HG02571 (cell line): Measurements from ENCODE around the gene CNIH4.
A peak's percentile ranks its signal among the peaks of the same experiment; 100 is the strongest.
"Not testable (repeated sequence)": the region's sequence is repeated elsewhere in the genome, so short reads cannot be mapped to it uniquely, and the experiment has no call there.

ENCODE experiments used
- ATAC-seq: cut with Tn5 transposase; IDR thresholded peaks from one replicate; pipeline ENCODE4 v1.9.1; 2021; ENCODE audit warnings: mild to moderate bottlenecking, moderate library complexity; ENCODE audit not compliant: unreplicated experiment

Gene CNIH4

DNA sequence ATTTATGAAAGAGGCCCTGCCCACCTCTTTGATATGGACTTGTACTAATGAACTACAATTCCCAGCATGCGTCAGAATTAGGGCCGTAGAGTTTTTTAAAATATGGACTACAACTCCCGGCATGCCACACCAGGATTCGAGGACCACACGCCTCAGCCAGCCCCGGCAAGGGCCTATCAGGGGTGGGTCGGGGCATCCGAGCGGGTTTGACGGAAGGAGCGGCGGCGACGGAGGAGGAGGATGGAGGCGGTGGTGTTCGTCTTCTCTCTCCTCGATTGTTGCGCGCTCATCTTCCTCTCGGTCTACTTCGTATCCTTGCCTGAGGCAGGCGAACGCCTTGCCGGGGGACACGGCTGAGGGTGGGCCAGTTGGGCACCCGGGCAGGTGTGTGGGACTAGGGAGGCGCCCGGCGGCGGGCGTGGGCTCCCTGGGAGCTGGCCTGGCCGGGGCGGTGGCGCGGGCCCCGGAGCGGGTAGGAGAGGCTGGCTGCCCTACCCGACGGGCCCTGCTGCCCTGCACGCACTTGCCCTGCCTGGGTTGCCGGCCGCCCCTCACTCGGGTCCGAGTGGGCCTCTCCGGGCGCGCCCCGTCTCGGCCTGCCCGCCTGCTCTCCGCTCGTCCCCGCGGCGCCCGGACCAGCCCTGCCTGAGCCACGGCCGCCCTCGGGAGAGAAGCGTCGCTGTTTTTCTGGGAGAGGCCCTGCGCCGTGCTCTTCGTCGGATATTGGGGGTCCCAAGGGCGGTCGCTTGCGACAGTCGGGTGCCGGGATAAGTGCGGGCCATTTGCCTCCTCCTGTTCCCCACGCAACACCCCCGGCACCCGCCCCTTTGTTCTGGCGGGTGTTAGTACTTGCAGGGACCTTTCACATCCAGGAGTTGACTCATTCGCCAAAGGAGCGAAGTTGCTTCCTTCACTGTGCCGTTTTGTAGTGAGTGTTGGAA is at the start of gene CNIH4:
CNIH4 (plus strand) TSS at position 195 of the 941 bp plus-strand sequence; CDS start at position 241, 46 bp downstream.
- peak; percentile 98 for ATAC-seq

GRCh38 chr1:224308064-224308463 is 48.6 kb upstream of the CNIH4 start:
- no peak for ATAC-seq

- ATAC-seq = not testable (repeated sequence)
Observed at GRCh38 chr1:224311503-224311902, 45.2 kb upstream of the CNIH4 start.

- ATAC-seq = no peak
Observed at GRCh38 chr1:224312025-224312424, 44.7 kb upstream of the CNIH4 start.

- no peak for ATAC-seq
Observed at GRCh38 chr1:224317383-224318045, 39.2 kb upstream of the CNIH4 start.

DNA sequence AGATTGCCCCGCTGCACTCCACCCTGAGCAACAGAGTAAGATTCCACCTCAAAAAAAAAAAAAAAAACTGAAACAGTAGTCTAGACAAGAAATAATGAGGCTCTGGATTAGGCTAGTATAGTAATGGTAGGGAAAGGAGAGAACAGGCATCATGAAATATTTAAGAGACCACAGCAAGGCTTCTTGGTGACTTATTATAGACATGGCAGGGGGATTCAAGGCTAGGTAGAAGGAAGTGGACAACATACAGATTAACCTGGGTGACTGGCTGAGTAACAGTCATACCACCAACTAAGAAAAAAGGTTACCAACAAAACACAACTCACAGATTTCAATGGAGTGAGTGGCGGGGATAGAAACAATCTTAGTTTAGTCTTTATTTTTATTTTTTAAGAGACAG is 35.0 kb upstream of the CNIH4 start:
- ATAC-seq = no peak

- no peak for ATAC-seq
Observed at GRCh38 chr1:224325959-224326358, 30.7 kb upstream of the CNIH4 start.

- no peak for ATAC-seq
Observed at GRCh38 chr1:224328644-224329043, 28.0 kb upstream of the CNIH4 start.

DNA sequence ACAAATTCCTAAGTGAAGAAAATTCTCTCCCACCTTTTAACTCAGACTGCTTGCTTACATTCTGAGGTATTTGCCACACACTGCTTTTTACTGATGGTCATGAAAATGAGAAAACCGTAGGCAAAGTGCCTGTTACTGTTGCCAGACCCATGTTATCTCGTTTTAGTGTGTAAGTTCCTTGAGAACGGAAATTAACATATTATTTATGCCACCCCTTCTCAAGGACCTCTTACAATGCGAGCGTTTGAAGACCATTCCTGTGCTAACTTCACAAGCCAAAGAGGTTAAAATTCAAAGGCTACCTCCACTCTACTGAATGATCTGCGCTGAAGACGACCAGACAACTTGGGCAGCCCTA is 27.2 kb upstream of the CNIH4 start:
- ATAC-seq = no peak

- peak; percentile 80 for ATAC-seq
Observed at GRCh38 chr1:224329842-224330753, 26.6 kb upstream of the CNIH4 start, which contains the start of gene NVL. NVL (minus strand) TSS chr1:224330172; CDS start chr1:224330127, 45 bp downstream.

DNA sequence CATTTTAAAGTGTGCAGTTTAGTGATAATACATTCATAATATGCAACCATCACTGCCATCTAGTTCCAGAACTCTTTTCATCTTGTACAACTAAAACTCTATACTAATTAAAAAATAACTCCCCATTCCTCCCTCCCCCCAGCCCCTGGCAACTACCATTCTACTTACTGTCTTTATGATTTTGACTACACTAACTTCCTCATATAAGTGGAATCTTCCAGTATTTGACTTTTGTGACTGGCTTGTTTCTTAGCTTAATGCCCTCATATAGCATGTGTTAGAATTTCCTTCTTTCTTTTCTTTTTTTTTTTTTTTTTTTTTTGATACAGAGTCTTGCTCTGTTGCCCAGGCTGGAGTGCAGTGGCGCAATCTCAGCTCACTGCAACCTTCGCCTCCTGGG is 25.4 kb upstream of the CNIH4 start:
- no peak for ATAC-seq

DNA sequence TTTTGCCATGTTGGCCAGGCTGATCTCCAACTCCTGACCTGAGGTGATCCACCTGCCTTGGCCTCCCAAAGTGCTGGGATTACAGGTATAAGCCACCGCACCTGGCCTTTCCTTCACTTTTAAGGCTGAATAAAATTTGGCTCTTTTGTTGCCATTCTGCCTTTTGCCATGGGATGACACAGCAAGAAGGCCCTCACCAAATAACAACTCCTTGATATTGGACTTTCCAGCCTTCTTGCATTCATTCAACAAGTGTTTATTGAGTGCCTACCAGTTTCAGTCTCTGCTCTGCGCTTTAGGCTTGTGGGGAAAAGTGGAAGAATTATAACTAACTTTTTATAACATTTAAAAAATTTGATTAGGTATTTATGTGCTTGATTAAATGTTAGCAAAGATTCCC is 24.9 kb upstream of the CNIH4 start:
- no peak for ATAC-seq

DNA sequence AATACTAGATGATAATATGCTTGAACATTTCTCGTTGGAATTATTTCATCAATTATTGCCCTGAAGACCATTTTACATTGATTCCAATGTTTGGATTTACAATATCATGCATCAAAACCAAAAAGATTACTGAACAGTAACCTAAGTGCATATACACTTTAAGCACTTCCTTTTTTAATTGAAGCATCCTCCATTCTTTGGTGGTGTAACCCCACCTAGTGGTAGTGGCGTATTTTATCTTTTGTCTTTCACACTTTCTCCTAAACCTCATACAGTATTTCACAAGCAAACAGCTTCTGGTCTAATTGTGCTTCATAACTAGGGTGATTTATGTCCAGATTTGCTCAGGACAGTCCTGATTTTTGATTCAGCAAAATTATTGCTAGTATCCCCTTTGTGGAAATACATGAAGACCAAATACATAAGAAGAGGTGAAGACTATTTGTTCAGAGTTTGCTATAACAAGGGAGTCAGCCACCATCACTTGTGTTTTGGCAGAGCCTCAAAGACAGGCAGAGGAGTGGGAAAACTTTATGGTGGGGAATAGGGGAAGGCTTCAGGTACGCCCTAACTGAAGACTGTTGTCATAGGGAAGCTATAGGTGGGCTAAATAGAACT is 23.3 kb upstream of the CNIH4 start:
- peak; percentile 38 for ATAC-seq

- no peak for ATAC-seq
Observed at GRCh38 chr1:224333939-224334786, 22.5 kb upstream of the CNIH4 start.

DNA sequence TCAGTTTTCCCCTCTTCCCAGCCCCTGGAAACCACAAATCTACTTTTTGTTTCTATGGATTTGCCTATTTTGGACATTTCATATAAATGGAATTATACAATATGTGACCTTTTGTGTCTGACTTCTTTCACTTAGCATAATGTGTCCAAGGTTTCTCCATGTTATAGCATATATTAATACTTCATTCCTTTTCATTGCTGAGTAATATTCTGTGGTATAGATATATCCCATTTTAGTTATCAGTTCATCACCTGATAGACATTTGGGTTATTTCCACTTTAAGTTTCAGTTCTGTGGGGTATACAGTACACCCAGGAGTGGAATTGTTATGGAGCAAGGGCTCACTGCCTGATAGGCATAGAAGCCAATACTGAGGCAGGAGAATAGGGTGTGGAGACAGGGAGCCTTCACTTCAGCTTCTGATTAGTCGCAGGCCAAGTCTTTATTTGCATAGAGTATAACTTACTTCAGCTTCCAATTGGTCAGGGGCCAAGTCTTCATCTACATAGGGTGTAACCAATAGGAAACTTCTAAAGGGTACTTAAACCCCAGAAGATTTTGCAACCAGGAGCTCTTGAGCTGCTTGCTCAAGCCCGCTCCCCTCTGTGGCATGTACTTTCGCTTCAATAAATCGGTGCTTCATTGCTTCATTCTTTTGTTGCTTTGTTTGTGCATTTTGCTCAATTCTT is 18.4 kb upstream of the CNIH4 start:
- no peak for ATAC-seq

GRCh38 chr1:224339442-224340033 is 17.1 kb upstream of the CNIH4 start:
- no peak for ATAC-seq

DNA sequence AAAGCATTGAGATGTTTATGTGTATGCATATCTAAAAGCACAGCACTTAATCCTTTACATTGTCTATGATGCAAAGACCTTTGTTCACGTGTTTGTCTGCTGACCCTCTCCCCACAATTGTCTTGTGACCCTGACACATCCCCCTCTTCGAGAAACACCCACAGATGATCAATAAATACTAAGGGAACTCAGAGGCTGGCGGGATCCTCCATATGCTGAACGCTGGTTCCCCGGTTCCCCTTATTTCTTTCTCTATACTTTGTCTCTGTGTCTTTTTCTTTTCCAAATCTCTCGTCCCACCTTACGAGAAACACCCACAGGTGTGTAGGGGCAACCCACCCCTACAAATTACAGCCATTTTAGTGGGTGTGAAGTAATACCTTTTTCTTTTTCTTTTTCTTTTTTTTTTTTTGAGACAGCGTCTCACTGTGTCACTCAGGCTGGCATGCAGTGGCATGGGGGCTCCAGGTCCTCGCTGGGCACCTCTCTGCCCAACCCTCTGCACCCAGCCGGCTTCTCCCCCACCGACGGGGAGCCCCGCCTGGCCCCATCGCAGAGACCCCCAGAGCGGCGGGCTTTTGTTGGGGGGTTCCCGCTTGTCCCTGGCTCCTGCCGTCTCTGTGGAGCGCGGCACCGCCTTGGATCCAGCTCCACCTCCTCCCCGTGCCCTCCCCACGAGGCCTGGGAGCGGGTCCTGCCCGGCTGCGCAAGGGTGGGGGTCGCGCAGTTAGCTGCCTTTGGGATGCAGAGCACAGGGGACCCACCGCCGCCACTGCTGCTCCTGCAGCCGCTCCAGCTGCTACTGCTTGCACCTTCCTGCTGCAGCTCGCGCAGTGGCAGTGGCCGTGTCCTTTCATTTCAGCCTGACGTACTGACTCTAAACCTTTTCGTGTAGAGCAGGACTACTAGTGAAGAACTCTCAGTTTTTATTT is 16.0 kb upstream of the CNIH4 start:
- peak; percentile 62 for ATAC-seq

- ATAC-seq = no peak
Observed at GRCh38 chr1:224343679-224344078, 13.0 kb upstream of the CNIH4 start.
